IMR-90 (cell line): Measurements from ENCODE around the gene TCF4. TPM values are rescaled to one million over a fixed set of nuclear protein-coding genes. Genes with fewer than 3 reads are reported as not detected.

Experiments used
- ATAC-seq: fragments of 200-7000 bp; cut with Tn5 transposase; 2 replicates; pipeline ENCODE4 v1.9.1; 2020; ENCODE audit warnings: low read depth, mild to moderate bottlenecking, moderate library complexity
- BruUV-seq: library from RNA; stranded (reverse); fragments of 400-500 nt; replicated peaks from 2 replicates; lab custom pipeline; 2021; lab: Mats Ljungman, UMichigan
- CTCF ChIA-PET: fragments of 300-600 bp; formaldehyde crosslinking; extraction: SDS; loops from one replicate; lab custom pipeline; 2021; ENCODE audit warnings: antibody characterized with exemption; lab: Yijun Ruan, JAX
- POLR2A ChIA-PET: fragments of 300-600 bp; sonication (Branson Sonifier 250); formaldehyde crosslinking; loops from one replicate; lab custom pipeline; 2022; ENCODE audit warnings: antibody characterized with exemption; ENCODE audit not compliant: unreplicated experiment; lab: Charles Lee
- DNase-seq: peaks from one replicate; pipeline ENCODE4 v3.0.0; 2013
- H2AFZ ChIP-seq: replicated peaks from 2 replicates; pipeline ENCODE3; 2013; ENCODE audit warnings: low read length, mild to moderate bottlenecking; ENCODE audit not compliant: poor library complexity
- H2AK5ac ChIP-seq: 2 replicates; pipeline ENCODE4 v1.6.1; 2013; ENCODE audit warnings: low read depth, low read length, inconsistent platforms
- H2AK9ac ChIP-seq: replicated peaks from 2 replicates; pipeline ENCODE3; 2013; ENCODE audit warnings: mild to moderate bottlenecking, low read depth, low read length, moderate library complexity; ENCODE audit not compliant: poor library complexity
- H2BK120ac ChIP-seq: 2 replicates; pipeline ENCODE4 v1.6.1; 2013; ENCODE audit warnings: low read depth, low read length, inconsistent platforms
- H2BK15ac ChIP-seq: 3 replicates; pipeline ENCODE4 v1.6.1; 2013; ENCODE audit warnings: low read depth, low read length, inconsistent platforms
- H2BK20ac ChIP-seq: 2 replicates; pipeline ENCODE4 v1.6.1; 2013; ENCODE audit warnings: low read depth, mild to moderate bottlenecking, inconsistent platforms, low read length, moderate library complexity
- H2BK5ac ChIP-seq: 2 replicates; pipeline ENCODE4 v1.6.1; 2013; ENCODE audit warnings: mild to moderate bottlenecking, low read depth, low read length, inconsistent platforms; ENCODE audit not compliant: poor library complexity, severe bottlenecking
- H3K14ac ChIP-seq: replicated peaks from 2 replicates; pipeline ENCODE4 v1.6.1; 2013; ENCODE audit warnings: low read depth, low read length, inconsistent platforms
- H3K18ac ChIP-seq: 2 replicates; pipeline ENCODE4 v1.6.1; 2013; ENCODE audit warnings: low read depth, low read length, control low read depth
- H3K23ac ChIP-seq: 2 replicates; pipeline ENCODE4 v1.6.1; 2013; ENCODE audit warnings: low read depth, low read length, inconsistent platforms
- H3K27ac ChIP-seq: 2 replicates; pipeline ENCODE4 v1.5.1; 2013; ENCODE audit warnings: mild to moderate bottlenecking, control low read depth, low read length; ENCODE audit not compliant: insufficient read depth
- H3K27me3 ChIP-seq: 2 replicates; pipeline ENCODE4 v1.6.1; 2013; ENCODE audit warnings: low read length; ENCODE audit not compliant: control insufficient read depth, insufficient read depth
- H3K36me3 ChIP-seq: 2 replicates; pipeline ENCODE4 v1.6.1; 2013; ENCODE audit warnings: low read length, mixed read lengths; ENCODE audit not compliant: control insufficient read depth, insufficient read depth
- H3K4ac ChIP-seq: 2 replicates; pipeline ENCODE4 v1.6.1; 2013; ENCODE audit warnings: low read depth, low read length, inconsistent platforms
- H3K4me1 ChIP-seq: 2 replicates; pipeline ENCODE4 v1.6.1; 2013; ENCODE audit warnings: low read length, mixed read lengths; ENCODE audit not compliant: control insufficient read depth, insufficient read depth
- H3K4me2 ChIP-seq: 2 replicates; pipeline ENCODE4 v1.6.1; 2013; ENCODE audit warnings: low read depth, mild to moderate bottlenecking, control low read depth, low read length, moderate library complexity
- H3K4me3 ChIP-seq: 2 replicates; pipeline ENCODE4 v1.5.1; 2013; ENCODE audit warnings: low read depth, mild to moderate bottlenecking, control low read depth, low read length, moderate library complexity; ENCODE audit not compliant: insufficient read depth
- H3K56ac ChIP-seq: 2 replicates; pipeline ENCODE4 v1.6.1; 2013; ENCODE audit warnings: low read length, inconsistent platforms; ENCODE audit not compliant: insufficient read depth; ENCODE audit errors: extremely low read depth
- H3K79me1 ChIP-seq, 2 experiments: 2 replicates each; pipeline ENCODE4 v1.6.1; 2013; ENCODE audit warnings: low read length in 2 of 2, inconsistent platforms in 1 of 2, low read depth in 1 of 2
- H3K9ac ChIP-seq: 2 replicates; pipeline ENCODE4 v1.6.1; 2013; ENCODE audit warnings: low read depth, low read length, control low read depth
- H3K9me1 ChIP-seq: 2 replicates; pipeline ENCODE4 v1.6.1; 2013; ENCODE audit warnings: low read length, inconsistent platforms; ENCODE audit not compliant: insufficient read depth
- H3K9me3 ChIP-seq: 2 replicates; pipeline ENCODE4 v1.6.1; 2013; ENCODE audit warnings: low read length; ENCODE audit not compliant: control insufficient read depth, insufficient read depth
- H4K20me1 ChIP-seq: 2 replicates; pipeline ENCODE4 v1.6.1; 2013; ENCODE audit warnings: low read length, inconsistent platforms; ENCODE audit not compliant: insufficient read depth
- H4K5ac ChIP-seq: 2 replicates; pipeline ENCODE4 v1.6.1; 2013; ENCODE audit warnings: mild to moderate bottlenecking, low read depth, low read length, control low read depth
- H4K8ac ChIP-seq, 2 experiments: 2 replicates each; pipeline ENCODE4 v1.6.1; 2013; ENCODE audit warnings: low read depth in 2 of 2, low read length in 2 of 2, control low read depth in 1 of 2, inconsistent platforms in 1 of 2
- H4K91ac ChIP-seq: 2 replicates; pipeline ENCODE4 v1.6.1; 2013; ENCODE audit warnings: low read depth, low read length, inconsistent platforms; ENCODE audit not compliant: insufficient read depth
- CHD1 ChIP-seq: IDR thresholded peaks from 2 replicates; pipeline ENCODE4 v1.6.1; 2012; ENCODE audit warnings: low read depth, low read length, improper control_type of control experiment
- MAZ ChIP-seq: IDR thresholded peaks from 2 replicates; pipeline ENCODE4 v1.6.1; 2012; ENCODE audit warnings: low read depth, mild to moderate bottlenecking, low read length, improper control_type of control experiment, moderate library complexity, borderline replicate concordance
- USF2 ChIP-seq: fragments of 150-350 bp; IDR thresholded peaks from 2 replicates; pipeline ENCODE4 v1.6.1; 2017; ENCODE audit warnings: mild to moderate bottlenecking, antibody characterized with exemption, low read length, low read depth
- WGBS, 2 experiments: methylation state at CpG; one replicate each; pipeline versions ENCODE4 v1.1.5 to v1.1.7; 2013; ENCODE audit warnings: missing lambda C conversion rate in 2 of 2; ENCODE audit not compliant: insufficient read length in 1 of 2; ENCODE audit errors: extremely low coverage in 2 of 2; 5-methylcytosine and 5-hydroxymethylcytosine counted together
- dilution Hi-C: fragments of 300-500 bp; cut with HindIII; formaldehyde crosslinking; loops from one replicate; pipeline ENCODE4 v1.14.3; 2018; ENCODE audit warnings: low sequenced_read_pairs; ENCODE audit not compliant: unreplicated experiment
- in situ Hi-C: fragments of 300-500 bp; cut with MboI; formaldehyde crosslinking; loops from 3 replicates; pipeline ENCODE4 v1.14.3; 2019; ENCODE audit warnings: low sequenced_read_pairs, inconsistent platforms, mixed read lengths
- intact Hi-C: fragments of 100-400 bp; cut with micrococcal nuclease; formaldehyde crosslinking; loops from 2 replicates; pipeline ENCODE4 v1.10.0; 2022
- polyA plus RNA-seq, 3 experiments: library from polyadenylated mRNA; depleted of rRNA; stranded (reverse); fragments of >200 nt; gene quantifications; 2 replicates each; pipeline ENCODE4 v1.2.3, GENCODE V29; 2012; ENCODE audit warnings: low replicate concordance in 1 of 3
- total RNA-seq: library from RNA; depleted of rRNA; stranded (reverse); fragments of >200 nt; gene quantifications from 2 replicates; pipeline ENCODE4 v1.2.3, GENCODE V29; 2012

The TCF4 gene
- total and polyA plus RNA-seq, 2 of the 4 experiments (the other 2 are of a cell fraction): 30.0 to 87.1 TPM

- Histone ChIP-seq H2AFZ (no peak overlapping the region), H4K8ac (peak overlapping the region in 1 of 2 experiments; percentile 71; a peak in 1 of 4 replicates), H2BK5ac (peak overlapping the region; percentile 7), H3K18ac (no peak overlapping the region; the same call in 1 of the 2 replicates), H4K91ac (peak overlapping the region; percentile 24; the same call in 1 of the 2 replicates), H2AK5ac (peak overlapping the region; percentile 59), H3K27me3 (no peaks in the 10 kb centered on the region), H2BK15ac (no peak overlapping the region), H4K5ac (no peak overlapping the region), H3K4ac (peak overlapping the region; percentile 52; the same call in 1 of the 2 replicates), H3K36me3 (peaks cover 4% of the 10 kb centered on the region), H3K14ac (peak overlapping the region; percentile 79), H3K9me3 (no peaks in the 10 kb centered on the region), H3K9me1 (peaks cover 11% of the 10 kb centered on the region), H2BK120ac (peak overlapping the region; percentile 25; the same call in 1 of the 2 replicates), H3K23ac (peak overlapping the region; percentile 31), H3K79me1 (peaks cover 30 to 61% of the 10 kb centered on the region in 2 experiments; a peak in 3 of 4 replicates), H3K4me3 (no peak overlapping the region), H3K4me1 (peaks cover 8% of the 10 kb centered on the region), H2AK9ac (no peak overlapping the region), H3K56ac (no peak overlapping the region), H3K4me2 (peak overlapping the region; percentile 62; the same call in 1 of the 2 replicates), H3K27ac (peak overlapping the region; percentile 15; the same call in 1 of the 2 replicates), H3K9ac (no peak overlapping the region), H2BK20ac (peak overlapping the region; percentile 27; the same call in 1 of the 2 replicates), H4K20me1 (peaks cover 7% of the 10 kb centered on the region; the same call in 1 of the 2 replicates)
- ATAC-seq: peak; percentile 68
- CTCF ChIA-PET: no interaction called here
- in situ Hi-C loops (no loop called here), dilution Hi-C loops (no loop called here), intact Hi-C loops (no loop called here)
- TF ChIP-seq CHD1 (no peak), USF2 (no peak), MAZ (no peak)
- BruUV-seq: no TSS peak
- POLR2A ChIA-PET: no interaction called here
- WGBS, 2 experiments: 60% methylated on average over 1 of the region's 6 CpGs; no CpG with 5 or more reads in 1 of the 2 experiments
- DNase-seq: peak; percentile 52
Measured at GRCh38 chr18:55351241-55351691, 236.7 kb downstream of the TCF4 start.
